Measurements from ENCODE around the gene TRPC4AP.
"Not testable (repeated sequence)": the region's sequence is repeated elsewhere in the genome, so short reads cannot be mapped to it uniquely, and the experiment has no call there.

The TRPC4AP gene

DNA sequence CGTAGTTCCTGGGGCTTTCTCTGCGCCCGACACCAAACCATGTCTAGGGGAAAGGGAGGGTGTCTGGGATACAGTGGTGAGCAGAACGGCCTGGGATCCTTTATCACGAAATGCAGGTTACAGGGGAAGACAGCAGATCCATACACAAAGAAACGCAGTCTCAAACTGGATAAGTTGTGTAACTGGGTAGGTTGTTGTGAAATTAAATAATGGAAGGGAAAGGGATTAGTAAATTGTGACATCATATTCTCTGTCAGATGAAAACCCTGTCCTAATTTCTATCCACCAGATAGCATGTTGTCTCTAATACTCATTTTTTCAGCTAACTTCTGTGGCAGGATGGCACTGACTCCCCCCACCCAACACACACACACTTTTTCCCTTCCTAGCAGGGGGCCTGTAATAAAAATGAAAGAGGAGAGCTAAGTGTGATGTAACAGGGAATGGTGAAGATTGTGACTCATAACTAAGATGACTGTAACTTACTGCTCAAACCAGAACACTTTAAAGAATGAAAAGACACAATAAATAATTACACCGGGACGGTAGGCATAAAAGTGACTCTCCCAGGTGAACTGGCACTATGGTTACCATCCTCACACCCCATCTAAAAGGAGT is 769 bp upstream of the TRPC4AP start:
- peak; percentile 67 for DNase-seq

DNA sequence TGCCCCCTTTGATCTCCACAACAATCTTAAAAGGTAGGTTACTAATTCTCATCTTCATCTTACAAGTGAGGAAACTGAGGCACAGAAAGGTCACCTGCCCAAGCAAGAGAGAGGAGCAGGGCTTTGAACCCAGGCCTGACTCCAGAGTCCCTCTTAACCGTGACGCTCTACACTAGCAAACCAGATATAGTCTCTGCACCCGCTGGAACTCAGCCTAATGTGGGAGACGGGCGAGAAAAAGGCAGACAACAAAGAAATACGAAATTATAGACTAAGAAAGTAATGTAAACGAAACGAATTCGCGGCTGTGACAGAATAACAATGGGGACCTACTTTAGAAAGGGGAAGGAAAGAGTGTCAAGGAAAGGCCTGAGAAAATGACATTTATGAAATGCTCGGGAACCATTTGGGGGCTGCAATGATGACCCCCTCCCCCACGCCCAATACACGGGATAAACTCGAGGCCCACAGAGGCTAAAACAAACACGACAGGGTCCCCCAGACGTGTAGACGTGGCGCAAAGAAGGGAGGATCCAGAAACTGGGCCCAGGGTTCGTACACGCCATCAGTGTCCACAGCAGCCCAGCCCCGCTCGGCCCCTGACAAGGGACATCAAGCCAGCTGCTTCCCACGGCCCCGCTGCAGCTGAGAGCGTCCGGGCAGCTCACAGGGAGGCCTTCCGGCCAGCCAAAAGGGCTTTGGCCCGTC is 637 bp downstream of the TRPC4AP start:
- no peak for DNase-seq

DNA sequence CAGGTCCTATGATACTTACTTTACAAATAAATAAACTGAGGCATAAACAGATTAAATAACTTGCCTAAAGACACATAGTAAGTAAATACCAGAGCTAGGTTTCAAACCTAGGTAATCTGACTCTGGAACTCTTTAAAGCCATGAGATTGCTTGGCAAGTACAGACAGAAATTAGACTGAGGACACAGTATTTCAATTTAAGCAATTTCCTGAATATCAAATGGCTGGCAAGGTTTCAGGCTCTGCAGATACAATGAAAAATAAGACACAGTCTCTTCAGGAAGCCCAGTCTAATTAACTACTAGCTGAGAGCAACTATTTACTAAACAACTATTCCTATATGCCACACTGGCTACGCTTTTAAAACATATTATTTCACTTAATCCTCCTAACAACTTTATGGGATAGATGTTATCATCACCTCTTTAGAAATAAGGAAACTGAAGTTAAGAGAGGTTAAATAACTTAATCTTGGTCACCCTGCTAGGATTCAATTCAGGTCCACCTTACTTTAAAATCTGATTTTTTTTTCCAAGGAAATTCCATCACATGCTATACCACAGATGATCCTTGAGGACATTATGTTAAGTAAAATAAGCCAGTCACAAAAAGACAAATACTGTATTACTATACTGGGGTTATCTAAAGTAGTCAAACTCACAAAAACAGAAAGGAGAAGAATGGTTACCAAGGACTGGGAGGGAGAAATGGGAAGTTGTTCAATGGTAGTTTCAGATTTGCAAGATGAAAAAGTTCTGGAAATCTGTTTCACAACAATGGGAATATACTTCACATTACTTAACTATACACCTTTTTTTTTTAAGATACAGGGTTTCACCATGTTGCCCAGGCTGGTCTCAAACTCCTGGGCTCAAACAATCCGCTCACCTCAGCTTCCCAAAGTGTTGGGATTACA is 4.1 kb downstream of the TRPC4AP start:
- DNase-seq, result no peak

DNA sequence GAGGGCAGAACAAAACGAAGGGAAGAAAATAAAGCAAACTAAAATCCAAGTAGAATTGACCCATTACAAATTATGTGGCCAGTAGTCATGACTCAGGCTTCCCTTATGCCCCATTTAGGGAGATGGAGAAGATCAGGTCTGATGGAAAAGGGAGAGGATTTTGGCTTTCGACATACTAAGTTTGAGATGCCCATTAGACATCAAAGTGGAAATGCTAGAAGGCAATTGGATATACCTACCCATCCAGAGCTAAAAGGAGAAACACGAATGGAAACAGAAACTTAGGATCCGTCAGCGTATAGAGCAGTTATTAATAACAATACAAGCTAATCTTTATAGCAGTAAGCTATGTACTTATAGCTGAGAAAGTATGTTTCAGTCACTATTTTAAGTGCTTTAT is 4.8 kb downstream of the TRPC4AP start:
- no peak for DNase-seq

DNA sequence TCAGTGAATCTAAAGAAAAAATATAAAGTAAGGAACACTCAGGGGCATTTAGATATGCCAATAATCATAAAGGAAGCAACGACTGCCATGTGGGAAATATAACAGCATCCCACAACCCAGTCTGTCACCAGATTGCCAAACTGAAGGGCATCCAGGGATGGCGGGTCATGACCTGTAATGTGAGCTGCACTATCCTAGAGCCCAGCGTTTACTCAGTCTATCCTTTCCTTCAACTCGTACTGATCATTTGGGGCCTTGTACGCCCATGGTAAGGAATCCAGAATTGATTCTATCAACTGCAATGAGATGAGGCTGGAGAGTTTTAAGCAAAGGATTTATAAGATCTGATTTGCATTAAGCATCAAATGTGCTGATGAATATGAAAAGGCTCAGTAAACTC is 5.3 kb downstream of the TRPC4AP start:
- DNase-seq, result no peak

DNA sequence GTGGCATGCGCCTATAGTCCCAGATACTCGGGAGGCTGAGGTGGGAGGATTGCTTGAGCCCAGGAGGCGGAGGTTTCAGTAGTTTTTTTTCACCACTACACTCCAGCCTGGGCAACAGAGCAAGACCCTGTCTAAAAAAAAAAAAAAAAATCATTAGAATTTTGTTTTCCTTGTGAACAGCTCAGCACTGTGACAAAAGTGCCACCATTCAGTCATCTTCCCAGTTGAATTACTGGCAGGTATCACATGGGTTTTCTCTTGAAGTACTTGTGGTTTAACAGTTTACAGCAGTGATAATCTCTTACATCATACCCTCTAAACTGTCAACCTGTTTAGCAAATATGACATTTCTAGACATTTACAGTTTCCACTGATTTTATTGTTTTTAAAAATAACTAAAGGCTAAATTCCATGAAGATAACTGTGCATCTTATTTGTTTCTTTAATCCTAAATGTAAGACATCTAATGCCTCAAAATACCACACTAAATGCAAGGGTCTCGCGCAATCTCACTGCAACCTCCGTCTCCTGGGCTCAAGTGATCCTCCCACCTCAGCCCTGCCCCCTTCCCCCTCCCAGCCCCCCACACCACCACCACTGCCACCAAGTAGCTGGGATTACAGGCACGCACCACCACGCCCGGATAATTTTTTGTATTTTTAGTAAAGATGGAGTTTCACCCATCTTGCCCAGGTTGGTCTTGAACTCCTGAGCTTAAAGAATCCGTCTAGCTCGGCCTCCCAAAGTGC is 7.0 kb downstream of the TRPC4AP start:
- no peak for DNase-seq

DNA sequence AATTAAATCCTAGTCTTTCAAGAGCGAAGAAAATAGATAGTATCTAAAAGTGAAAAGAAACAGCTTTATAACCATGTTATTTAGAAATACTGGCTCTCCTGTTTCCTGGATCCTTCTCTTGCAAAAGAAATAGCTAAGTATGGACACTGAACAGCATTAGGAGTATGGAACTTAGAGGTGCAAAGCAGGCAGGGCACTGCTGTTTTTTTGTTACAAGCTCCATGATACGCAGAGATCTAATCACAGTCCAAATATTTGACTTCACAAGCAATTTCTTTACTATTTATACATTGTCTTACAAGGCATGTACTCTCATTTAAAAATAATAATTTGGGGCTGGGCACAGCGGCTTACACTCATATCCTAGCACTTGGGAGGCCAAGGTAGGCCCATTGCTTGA is 7.6 kb downstream of the TRPC4AP start:
- no peak for DNase-seq

DNA sequence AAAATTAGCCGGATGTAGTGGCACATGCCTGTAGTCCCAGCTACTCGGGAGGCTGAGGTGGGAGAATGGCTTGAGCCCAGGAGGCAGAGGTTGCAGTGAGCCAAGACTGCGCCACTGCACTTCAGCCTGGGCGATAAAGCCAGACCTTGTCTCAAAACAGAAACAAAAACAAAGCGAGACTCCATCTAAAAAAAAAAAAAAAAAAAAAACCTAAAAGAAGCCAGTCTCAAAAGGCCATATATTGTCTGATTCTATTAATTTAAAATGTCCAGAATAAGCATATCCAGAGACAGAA is 12.3 kb downstream of the TRPC4AP start:
- not testable (repeated sequence) for DNase-seq

DNA sequence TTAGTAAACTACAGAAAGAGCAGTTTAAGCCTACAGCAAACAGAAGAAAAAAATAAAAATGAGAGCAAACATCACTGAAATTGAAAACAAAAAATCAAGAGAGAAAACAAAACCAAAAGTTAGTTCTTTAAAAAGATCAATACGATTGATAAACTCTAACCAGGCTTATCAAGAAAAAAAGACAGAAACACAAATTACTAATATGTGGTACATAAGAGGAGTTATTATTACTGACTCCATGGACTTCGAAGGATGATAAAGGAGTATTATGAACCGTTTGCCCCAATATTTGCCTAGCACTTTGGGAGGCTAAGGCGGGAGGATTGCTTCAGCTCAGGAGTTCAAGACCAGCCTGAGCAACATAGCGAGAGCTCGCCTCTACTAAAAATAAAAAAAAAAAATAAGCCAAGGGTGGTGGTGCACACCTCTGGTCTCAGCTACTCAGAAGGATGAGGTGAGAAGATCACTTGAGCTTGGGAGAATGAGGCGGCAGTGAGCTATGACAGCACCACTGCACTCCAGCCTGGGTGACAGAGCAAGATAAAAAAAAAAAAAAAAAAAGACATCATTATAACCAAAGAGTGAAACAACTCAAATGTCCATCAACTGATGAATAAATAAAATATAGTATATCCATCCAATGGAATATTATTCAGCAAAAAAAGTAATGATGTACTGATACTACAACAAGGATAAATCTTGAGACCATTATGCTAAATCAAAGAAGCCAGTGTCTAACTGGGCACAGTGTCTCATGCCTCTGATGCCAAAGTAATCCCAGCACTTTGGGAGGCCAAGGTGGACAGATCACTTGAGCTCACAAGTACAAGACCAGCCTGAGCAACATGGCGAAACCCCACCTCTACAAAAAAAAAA is 12.9 kb downstream of the TRPC4AP start:
- no peak for DNase-seq

DNA sequence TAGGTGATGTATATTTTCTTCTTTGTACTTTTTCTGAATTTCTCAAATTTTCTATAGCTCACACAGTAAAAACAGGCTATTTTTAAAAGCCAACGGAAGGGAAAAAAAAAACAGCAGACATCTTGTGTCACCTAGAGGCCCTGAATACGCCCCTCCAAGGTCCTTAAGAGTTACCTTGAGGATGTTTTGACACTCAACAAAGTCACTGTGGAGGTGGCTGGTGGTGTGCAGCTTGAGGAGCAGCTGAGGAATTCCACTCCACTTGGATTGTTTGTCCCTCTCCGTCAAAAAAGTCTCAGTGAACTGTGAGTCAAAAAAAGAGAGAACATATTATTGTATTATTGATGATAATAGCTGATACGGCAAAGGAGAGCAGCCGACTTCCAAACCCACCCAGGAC is 14.7 kb downstream of the TRPC4AP start:
- DNase-seq, result no peak

DNA sequence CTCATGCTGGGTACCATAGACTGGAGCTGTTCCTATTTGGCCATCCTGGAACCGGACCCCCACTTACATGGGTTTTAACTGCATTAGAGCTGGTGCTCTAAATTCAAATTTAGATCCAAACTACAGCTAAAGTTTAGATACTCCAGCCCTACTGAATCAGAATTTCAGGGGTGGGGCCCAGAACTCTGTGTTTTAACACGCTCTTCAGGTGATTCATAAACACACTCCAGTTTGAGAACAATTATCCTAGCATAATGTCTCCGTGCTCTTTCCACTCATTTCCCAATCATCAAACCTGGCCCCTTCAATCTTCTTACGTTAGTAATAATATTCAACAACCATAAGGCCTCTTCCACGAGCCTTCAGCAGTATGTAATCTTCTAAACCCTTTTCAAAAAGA is 15.3 kb downstream of the TRPC4AP start:
- DNase-seq, result no peak

DNA sequence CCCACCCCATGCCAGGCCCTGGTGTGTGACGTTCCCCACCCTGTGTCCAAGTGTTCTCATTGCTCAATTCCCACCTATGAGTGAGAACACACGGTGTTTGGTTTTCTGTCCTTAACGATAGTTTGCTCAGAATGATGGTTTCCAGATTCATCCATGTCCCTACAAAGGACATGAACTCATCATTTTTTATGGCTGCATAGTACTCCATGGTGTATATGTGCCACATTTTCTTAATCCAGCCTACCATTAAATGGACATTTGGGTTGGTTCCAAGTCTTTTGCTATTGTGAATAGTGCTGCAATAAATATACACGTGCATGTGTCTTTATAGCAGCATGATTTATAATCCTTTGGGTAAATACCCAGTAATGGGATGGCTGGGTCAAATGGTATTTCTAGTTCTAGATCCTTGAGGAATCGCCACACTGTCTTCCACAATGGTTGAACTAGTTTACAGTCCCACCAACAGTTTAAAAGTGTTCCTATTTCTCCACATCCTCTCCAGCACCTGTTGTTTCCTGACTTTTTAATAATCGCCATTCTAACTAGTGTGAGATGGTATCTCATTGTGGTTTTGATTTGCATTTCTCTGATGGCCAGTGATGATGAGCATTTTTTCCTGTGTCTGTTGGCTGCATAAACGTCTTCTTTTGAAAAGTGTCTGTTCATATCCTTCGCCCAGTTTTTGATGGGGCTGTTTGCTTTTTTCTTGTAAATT is 21.0 kb downstream of the TRPC4AP start:
- not testable (repeated sequence) for DNase-seq

DNA sequence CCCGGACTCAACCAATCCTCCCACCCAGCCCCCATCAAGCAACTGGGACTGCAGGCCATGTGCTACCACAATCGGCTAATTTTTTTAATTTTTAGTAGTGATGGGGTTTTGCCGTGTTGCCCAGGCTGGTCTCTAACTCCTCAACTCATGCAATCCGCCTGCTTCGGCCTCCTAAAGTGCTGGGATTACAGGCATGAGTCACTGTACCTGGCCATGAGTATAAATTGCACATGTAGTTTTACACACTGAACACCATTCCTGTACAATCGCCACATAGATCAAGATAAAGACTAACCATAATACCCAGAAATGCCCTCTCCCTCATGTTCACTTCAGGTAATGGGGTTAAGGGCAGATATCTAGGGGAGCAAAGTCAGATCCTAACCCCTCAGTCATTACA is 26.4 kb downstream of the TRPC4AP start:
- no peak for DNase-seq

DNA sequence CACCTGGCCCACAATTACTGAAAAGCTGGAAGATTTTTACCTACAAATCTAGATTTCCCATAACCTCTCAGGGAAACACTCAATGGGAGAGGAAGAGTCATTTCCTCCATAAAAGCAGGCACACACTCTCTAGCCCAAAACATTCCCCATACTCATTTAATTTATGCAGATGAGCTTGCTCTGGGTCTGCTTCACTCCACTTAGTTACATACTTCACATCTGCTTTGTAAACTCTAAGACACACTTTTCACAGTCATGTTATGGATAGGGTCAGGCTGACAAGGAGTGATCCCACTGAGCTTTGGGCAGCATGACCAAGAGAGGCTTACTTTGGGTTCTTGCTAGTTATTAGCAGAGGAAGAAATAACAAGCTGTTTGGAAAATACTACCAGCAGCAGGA is 27.4 kb downstream of the TRPC4AP start:
- DNase-seq, result no peak

DNA sequence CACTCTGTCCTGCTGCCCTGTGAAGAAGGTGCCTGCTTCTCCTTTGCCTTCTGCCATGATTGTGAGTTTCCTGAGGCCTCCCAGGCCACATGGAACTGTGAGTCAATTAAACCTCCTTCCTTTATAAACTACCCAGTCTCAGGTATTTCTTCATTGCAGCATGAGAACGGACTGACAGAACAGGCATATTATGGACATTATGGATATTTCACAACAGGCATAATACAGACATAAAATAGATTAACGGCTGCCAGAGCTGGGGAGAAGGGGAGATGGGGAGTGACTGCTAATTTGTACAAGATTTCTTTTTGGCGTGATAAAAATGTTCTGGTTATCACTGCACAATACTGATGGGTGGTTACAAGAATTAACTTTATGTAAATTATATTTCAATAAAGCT is 29.4 kb downstream of the TRPC4AP start:
- DNase-seq, result no peak

DNA sequence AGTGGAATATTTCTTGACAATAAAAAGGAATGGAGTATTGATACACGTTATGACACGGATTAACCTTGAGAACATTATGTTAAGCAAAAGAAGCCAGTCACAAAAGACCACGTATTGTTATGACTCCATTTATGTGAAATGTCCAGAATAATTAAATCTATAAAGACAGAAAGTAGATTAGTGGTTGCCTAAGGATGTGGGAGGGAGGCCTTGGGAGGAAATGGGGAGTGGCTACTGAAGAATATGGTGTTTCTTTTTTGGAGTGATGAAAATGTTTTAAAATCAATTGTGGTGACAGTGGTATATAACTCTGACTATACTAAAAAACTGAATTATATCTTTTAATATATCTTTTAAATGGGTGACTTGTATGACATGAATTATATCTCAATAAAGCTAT is 30.1 kb downstream of the TRPC4AP start:
- no peak for DNase-seq

DNA sequence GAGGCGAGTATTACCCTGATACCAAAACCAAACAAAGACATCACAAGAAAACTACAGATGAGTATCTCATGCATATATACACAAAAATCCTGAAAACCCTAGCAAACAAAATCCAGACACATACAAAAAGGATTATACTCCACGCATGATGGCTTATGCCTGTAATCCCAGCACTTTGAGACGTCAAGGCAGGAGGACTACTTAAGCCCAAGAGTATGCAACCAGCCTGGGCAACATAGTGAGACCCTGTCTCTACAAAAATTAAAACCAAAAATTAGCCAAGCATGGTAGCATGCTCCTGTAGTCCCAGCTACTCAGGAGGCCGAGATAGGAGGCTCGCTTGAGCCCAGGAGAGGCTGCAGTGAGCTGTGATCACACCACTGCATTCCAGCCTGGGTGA is 32.4 kb downstream of the TRPC4AP start:
- no peak for DNase-seq

DNA sequence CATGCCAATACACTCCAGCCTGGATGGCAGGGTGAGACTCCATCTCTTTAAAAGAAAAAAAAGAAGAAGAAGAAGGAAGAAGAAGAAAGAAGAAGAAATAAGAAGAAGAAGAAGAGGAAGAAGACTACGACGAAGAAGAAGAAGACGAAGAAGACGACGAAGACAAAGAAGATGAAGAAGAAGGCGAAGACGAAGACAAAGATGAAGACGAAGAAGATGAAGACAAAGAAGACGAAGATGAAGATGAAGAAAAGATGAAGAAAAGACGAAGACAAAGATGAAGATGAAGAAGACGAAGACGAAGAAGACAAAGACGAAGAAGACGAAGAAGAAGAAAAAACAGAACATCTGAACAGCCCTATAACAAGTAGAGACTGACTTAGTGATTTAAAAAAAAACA is 33.0 kb downstream of the TRPC4AP start:
- DNase-seq, result no peak

DNA sequence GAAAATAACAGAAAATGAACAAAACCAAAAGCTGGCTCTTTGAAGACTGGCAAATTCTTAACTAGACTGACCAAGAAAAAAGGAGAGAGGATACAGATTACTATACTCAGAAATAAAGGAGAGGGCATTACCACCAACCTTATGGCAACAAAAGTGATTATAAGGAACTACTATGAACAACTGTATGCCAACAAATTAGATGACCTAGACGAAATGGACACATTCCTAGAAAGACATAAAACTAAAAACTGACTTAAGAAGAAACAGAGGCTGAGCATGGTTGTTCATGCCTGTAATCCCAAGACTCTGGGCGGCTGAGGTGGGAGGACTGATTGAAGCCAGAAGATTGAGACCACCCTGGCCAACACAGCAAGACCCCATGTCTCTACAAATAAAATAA is 33.5 kb downstream of the TRPC4AP start:
- no peak for DNase-seq

DNA sequence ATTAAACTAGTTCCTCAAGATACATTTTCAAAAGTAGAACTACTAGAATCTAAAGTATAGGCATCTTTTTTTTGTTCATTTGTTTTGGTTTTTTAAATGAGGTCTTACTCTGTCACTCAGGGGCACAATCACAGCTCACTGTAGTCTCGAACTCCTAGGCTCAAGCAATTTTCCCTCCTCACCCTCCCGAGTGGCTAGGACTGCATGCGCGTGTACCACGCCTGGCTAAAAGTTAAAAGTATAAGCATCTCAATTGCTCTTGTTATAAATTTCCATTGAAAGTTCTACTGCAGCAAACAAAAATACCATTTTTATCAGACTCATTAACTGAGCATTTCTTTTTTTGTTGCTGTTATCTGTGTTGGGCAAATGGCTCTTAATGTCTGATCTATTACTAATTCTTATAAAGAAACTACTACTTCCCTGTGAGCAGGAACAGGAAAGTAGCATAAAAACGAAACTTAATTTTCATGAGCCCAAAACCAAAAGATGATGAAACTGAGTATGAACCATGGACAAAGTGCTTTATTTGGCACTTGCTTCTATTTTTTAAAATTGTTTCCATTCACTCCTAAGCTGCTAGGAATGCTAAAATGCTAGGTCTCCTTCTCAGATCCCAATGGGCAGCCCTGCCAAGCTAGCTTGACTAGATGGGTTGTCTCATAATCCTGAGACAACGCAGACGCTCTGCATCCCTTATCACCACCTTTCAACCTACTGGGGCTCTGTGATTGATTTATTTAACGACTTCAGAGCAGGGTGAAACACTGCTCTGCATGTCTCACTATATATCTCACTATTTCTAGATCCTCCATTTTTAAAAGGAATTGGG is 36.9 kb downstream of the TRPC4AP start:
- DNase-seq, result no peak

DNA sequence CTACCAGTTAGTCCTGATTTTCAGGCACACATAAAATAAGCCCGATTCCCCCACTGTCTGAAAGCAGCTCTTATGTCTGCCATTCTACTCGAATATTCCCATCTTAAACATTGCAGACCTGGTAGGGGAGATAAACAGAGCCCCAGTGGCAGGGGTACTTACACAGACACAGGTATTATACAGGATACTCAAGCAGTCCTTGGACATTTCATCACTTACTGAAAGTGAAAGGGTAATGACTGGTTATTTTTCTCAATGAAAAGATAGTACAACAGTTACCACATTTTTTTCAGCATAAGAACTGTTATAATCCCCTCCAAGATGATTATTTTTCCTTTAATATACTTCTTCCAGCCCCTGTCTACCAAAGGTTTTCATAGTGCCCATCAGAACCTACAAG is 37.8 kb downstream of the TRPC4AP start:
- DNase-seq, result no peak

Measured in activated CD8-positive, alpha-beta memory T cell treated with anti-CD3 and anti-CD28 coated beads for 24 hours (primary cell).